CD4-positive, CD25-positive, alpha-beta regulatory T cell (primary cell): Measurements from ENCODE around the gene ADCY4. TPM values are rescaled to one million over a fixed set of nuclear protein-coding genes. Genes with fewer than 3 reads are reported as not detected.
A peak's percentile ranks its signal among the peaks of the same experiment; 100 is the strongest.

Experiments used
- ATAC-seq, 2 donors: fragments of 150-1000 bp; cut with Tn5 transposase; one replicate each; pipeline ENCODE4 v1.10.0; 2021; ENCODE audit warnings: low read depth in 2 of 2, moderate number of reproducible peaks in 2 of 2, moderate library complexity in 1 of 2
- DNase-seq, 3 donors: peaks; one replicate each; pipeline versions ENCODE4 v3.0.0 to v3.0.0-alpha.2; 2012 to 2022; ENCODE audit warnings: mixed read lengths in 1 of 3
- H3K27ac ChIP-seq: one replicate; pipeline ENCODE4 v1.7.0; 2013; ENCODE audit warnings: mild to moderate bottlenecking, low read length; ENCODE audit not compliant: insufficient read depth, poor library complexity, severe bottlenecking
- H3K27me3 ChIP-seq: one replicate; pipeline ENCODE4 v1.7.0; 2013; ENCODE audit warnings: low read length; ENCODE audit not compliant: control insufficient read depth, insufficient read depth
- H3K36me3 ChIP-seq: one replicate; pipeline ENCODE4 v1.7.0; 2013; ENCODE audit warnings: mild to moderate bottlenecking, low read length, moderate library complexity; ENCODE audit not compliant: control insufficient read depth, insufficient read depth
- H3K4me1 ChIP-seq: 2 replicates; pipeline ENCODE4 v1.7.0; 2013; ENCODE audit warnings: mild to moderate bottlenecking, low read length; ENCODE audit not compliant: insufficient read depth, control insufficient read depth, poor library complexity, severe bottlenecking
- H3K4me3 ChIP-seq: one replicate; pipeline ENCODE4 v1.7.0; 2013; ENCODE audit warnings: low read depth, mild to moderate bottlenecking, low read length, moderate library complexity
- H3K9me3 ChIP-seq, 2 experiments: 1 replicate in 1 of 2; 2 replicates in 1 of 2; pipeline ENCODE4 v1.7.0; 2013; ENCODE audit warnings: low read length in 2 of 2, mild to moderate bottlenecking in 1 of 2, moderate library complexity in 1 of 2; ENCODE audit not compliant: control insufficient read depth in 2 of 2
- H3K27ac Mint-ChIP-seq, 3 donors: one replicate each; pipeline ENCODE4 v1.8.0; 2020 to 2022; ENCODE audit warnings: mild to moderate bottlenecking in 3 of 3, mixed read lengths in 3 of 3, moderate library complexity in 2 of 3
- H3K27me3 Mint-ChIP-seq: one replicate; pipeline ENCODE4 v1.8.0; 2022; ENCODE audit warnings: mild to moderate bottlenecking, mixed read lengths
- H3K36me3 Mint-ChIP-seq: one replicate; pipeline ENCODE4 v1.8.0; 2020; ENCODE audit warnings: mixed read lengths
- H3K4me1 Mint-ChIP-seq, 4 donors: one replicate each; pipeline ENCODE4 v1.8.0; 2020 to 2022; ENCODE audit warnings: mixed read lengths in 4 of 4, mild to moderate bottlenecking in 1 of 4
- H3K4me3 Mint-ChIP-seq, 4 donors: one replicate each; pipeline ENCODE4 v1.8.0; 2020 to 2022; ENCODE audit warnings: mild to moderate bottlenecking in 4 of 4, mixed read lengths in 4 of 4, moderate library complexity in 3 of 4
- H3K9me3 Mint-ChIP-seq, 7 donors: one replicate each; pipeline ENCODE4 v1.8.0; 2020 to 2022; ENCODE audit warnings: mixed read lengths in 7 of 7, mild to moderate bottlenecking in 3 of 7, moderate library complexity in 2 of 7
- polyA plus RNA-seq, 4 donors: library from polyadenylated mRNA; unstranded; fragments of 300-500 nt; fragmentation: Illumina TruSeq; gene quantifications; one replicate each; pipeline ENCODE4 v1.2.3, GENCODE V29; 2021
- total RNA-seq: library from RNA; stranded (reverse); gene quantifications from one replicate; pipeline ENCODE4 v1.2.3, GENCODE V29; 2022

ADCY4 gene
- total and polyA plus RNA-seq, 5 donors from 2014 or later = 0.32 to 10.7 (median 0.39) TPM; not detected in 2

- H3K4me3 Mint-ChIP-seq = peak overlapping the region; percentile 63 to 94 (median 82)
- peak overlapping the region; percentile 97 to 100 (median 99) for H3K27ac Mint-ChIP-seq
- Histone ChIP-seq H3K4me3 (peak overlapping the region; percentile 71), H3K9me3 (no peaks in the 10 kb centered on the region), H3K27ac (peak overlapping the region; percentile 98), H3K4me1 (peaks cover 32% of the 10 kb centered on the region), H3K36me3 (peaks cover 7% of the 10 kb centered on the region), H3K27me3 (no peaks in the 10 kb centered on the region)
- H3K4me1 Mint-ChIP-seq = peaks cover 23 to 50% (median 36%) of the 10 kb centered on the region in 4 donors
- H3K9me3 Mint-ChIP-seq = no peaks in the 10 kb centered on the region
- no peaks in the 10 kb centered on the region for H3K27me3 Mint-ChIP-seq
- peaks cover under 1% of the 10 kb centered on the region for H3K36me3 Mint-ChIP-seq
- no peak for ATAC-seq
- DNase-seq = no peak
Observed at GRCh38 chr14:24272467-24272866, 62.4 kb downstream of the ADCY4 start.

DNA sequence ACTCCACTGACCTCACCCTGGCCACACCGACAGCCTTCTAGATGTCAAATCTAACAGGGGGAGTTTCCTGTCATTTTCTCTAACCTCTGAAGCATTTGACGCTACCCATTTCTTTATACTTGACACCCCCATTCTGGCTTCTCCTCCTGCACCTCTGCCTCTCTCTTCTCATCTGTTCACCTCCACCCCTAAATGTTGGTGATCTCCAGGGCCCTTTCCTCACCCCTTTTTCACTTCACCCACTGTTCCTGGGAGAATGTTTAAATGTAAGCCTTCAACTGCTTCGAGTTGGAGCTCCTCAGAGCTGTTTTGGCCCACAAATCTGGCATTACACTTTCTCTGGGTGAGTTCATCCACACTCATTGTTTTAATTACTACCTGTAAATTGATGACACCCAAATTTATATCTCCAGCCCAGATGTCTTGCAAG, 63.0 kb downstream of the ADCY4 start:
- peaks cover 23 to 51% (median 34%) of the 10 kb centered on the region in 4 donors for H3K4me1 Mint-ChIP-seq

DNA sequence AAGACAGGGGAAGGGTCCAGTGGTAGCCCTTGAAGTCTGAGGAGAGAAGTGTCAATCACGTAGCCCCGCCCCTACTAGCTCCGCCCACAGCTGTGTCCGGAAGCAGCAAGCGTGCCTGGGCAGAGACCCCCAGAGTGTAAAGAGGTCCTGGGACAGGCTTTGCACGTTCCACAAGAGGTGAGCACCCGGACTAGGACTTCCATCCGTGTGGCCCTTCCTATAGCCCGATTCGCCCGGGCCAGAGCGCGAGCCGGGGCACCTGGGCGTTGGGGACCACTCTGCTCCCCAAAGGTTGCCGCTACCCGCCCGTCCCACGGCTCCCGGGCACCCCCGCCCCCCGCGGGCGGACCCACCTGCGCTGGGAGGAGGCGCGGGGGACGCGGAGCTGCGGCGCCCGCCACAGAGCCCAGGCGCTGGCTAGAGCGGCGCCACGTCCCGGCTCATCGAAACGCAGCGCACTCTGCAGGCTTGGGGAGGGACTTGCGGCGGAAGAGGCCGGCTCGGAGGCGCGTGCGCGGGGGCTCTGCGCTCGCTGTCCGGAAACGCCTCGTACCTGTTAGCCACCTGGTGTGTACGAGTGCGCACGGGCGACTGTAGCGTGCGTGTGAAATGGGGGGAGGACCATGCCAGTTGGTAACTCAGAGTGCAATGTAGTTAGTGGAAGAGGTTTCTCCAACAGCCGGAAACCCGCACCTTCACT, 63.6 kb downstream of the ADCY4 start, which contains the start of gene RABGGTA:
Gene RABGGTA (minus strand): TSS at position 464 of the 700 bp plus-strand sequence. CDS start 482 bp downstream, outside the sequence.
- Histone ChIP-seq H3K27ac (peak within 1 kb of the TSS; percentile 98), H3K9me3 (no peaks in the 10 kb centered on the region), H3K36me3 (peaks cover 19% of the 10 kb centered on the region), H3K4me3 (peak within 1 kb of the TSS; percentile 79), H3K27me3 (no peaks in the 10 kb centered on the region), H3K4me1 (peaks cover 32% of the 10 kb centered on the region)
- DNase-seq = peak; percentile 88 to 98 (median 96)
- peak within 1 kb of the TSS; percentile 97 to 100 (median 99) for H3K27ac Mint-ChIP-seq
- H3K27me3 Mint-ChIP-seq = no peaks in the 10 kb centered on the region
- peak within 1 kb of the TSS; percentile 86 to 95 (median 92) for H3K4me3 Mint-ChIP-seq
- peak; percentile 92 to 94 for ATAC-seq
- peaks cover 12% of the 10 kb centered on the region for H3K36me3 Mint-ChIP-seq
- H3K4me1 Mint-ChIP-seq = peaks cover 23 to 53% (median 33%) of the 10 kb centered on the region in 4 donors
- H3K9me3 Mint-ChIP-seq = no peaks in the 10 kb centered on the region

More for the DNA sequence above, 63.0 kb downstream of the ADCY4 start:
- Histone ChIP-seq H3K4me3 (peak overlapping the region; percentile 71), H3K4me1 (peaks cover 32% of the 10 kb centered on the region), H3K9me3 (no peaks in the 10 kb centered on the region), H3K27me3 (no peaks in the 10 kb centered on the region), H3K36me3 (peaks cover 13% of the 10 kb centered on the region), H3K27ac (peak overlapping the region; percentile 98)
- H3K4me3 Mint-ChIP-seq = peak overlapping the region; percentile 78 to 94 (median 82)
- ATAC-seq = no peak
- no peaks in the 10 kb centered on the region for H3K9me3 Mint-ChIP-seq
- DNase-seq = no peak
- H3K27ac Mint-ChIP-seq = peak overlapping the region; percentile 97 to 100 (median 99)
- peaks cover 6% of the 10 kb centered on the region for H3K36me3 Mint-ChIP-seq
- H3K27me3 Mint-ChIP-seq = no peaks in the 10 kb centered on the region

DNA sequence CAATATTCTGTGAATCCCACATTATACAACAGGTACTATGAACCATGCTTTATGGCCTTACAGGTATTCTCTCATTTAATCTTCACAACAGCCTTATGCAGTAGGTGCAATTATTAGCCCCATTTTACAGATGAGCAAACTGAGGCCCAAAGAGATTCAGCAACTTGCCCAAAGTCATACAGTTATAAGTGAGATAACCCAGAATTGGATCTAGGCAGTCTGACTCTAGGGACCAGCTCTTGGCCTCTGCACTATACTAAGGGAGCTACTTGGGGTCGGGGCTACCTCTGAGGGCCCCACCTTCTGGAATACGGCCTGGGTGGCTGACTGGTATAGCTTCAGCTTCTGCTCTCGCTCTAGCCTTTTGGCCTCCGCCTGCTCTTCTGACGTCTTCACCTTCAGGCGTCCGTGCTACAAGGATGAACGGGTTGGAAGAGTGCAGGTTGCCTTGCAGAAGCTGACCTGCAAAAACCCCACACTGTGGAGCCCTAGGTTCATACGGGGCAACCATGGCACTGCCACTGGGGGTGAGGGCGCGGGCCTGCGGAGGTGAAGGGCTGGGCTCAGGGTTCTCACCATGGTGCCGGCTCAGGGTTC, 64.2 kb downstream of the ADCY4 start:
- DNase-seq (no peak), ATAC-seq (no peak)
- Histone ChIP-seq H3K36me3 (peaks cover 23% of the 10 kb centered on the region), H3K9me3 (no peaks in the 10 kb centered on the region), H3K4me3 (peak overlapping the region; percentile 79), H3K27me3 (no peaks in the 10 kb centered on the region), H3K27ac (peak overlapping the region; percentile 98), H3K4me1 (peaks cover 32% of the 10 kb centered on the region)
- Mint-ChIP-seq H3K36me3 (peaks cover 17% of the 10 kb centered on the region), H3K27ac (peak overlapping the region in 2 of 3 donors; percentile 97 to 98), H3K9me3 (no peaks in the 10 kb centered on the region), H3K4me1 (peaks cover 23 to 53% (median 33%) of the 10 kb centered on the region in 4 donors), H3K4me3 (peak overlapping the region; percentile 86 to 95 (median 92)), H3K27me3 (no peaks in the 10 kb centered on the region)

- DNase-seq = no peak
- H3K9me3 ChIP-seq = no peaks in the 10 kb centered on the region
- Mint-ChIP-seq H3K27ac (peak overlapping the region in 2 of 3 donors; percentile 97 to 98), H3K27me3 (no peaks in the 10 kb centered on the region), H3K9me3 (no peaks in the 10 kb centered on the region), H3K36me3 (peaks cover 17% of the 10 kb centered on the region), H3K4me1 (peaks cover 23 to 49% (median 31%) of the 10 kb centered on the region in 4 donors), H3K4me3 (peak overlapping the region; percentile 86 to 95 (median 92))
- H3K4me1 ChIP-seq = peaks cover 32% of the 10 kb centered on the region
- peaks cover 26% of the 10 kb centered on the region for H3K36me3 ChIP-seq
- H3K27ac ChIP-seq = no peak overlapping the region
- ATAC-seq = no peak
- H3K4me3 ChIP-seq = no peak overlapping the region
- no peaks in the 10 kb centered on the region for H3K27me3 ChIP-seq
Observed at GRCh38 chr14:24269910-24270536, 64.8 kb downstream of the ADCY4 start.

DNA sequence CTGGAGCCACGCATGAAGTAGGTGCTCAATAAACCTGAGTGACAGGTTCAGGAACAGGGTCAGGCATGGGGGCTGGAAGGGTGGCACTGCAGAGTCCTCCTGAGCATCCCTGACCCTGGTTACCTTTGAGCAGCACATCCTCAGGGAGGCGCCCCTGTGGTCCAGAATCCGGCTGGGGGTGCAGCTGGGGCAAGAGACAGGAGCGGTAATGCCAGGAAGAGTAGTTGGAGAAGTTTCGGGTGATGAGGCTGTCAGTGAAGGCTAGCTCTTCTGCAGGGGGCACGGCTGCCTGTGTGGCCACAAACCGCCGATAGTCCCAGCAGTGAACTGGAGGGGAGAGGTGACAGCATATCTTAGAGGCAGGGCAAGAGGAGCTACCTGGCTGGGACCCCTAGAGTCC, 65.5 kb downstream of the ADCY4 start:
- peaks cover 20% of the 10 kb centered on the region for H3K36me3 Mint-ChIP-seq
- peaks cover 29% of the 10 kb centered on the region for H3K4me1 ChIP-seq
- DNase-seq = no peak
- ATAC-seq = no peak
- peak overlapping the region; percentile 39 to 95 (median 78) for H3K4me3 Mint-ChIP-seq
- no peak overlapping the region for H3K27ac ChIP-seq
- peaks cover 26% of the 10 kb centered on the region for H3K36me3 ChIP-seq
- H3K27me3 ChIP-seq = no peaks in the 10 kb centered on the region
- H3K27ac Mint-ChIP-seq = peak overlapping the region in 2 of 3 donors; percentile 31 to 49
- H3K4me1 Mint-ChIP-seq = peaks cover 22 to 46% (median 30%) of the 10 kb centered on the region in 4 donors
- H3K4me3 ChIP-seq = no peak overlapping the region
- no peaks in the 10 kb centered on the region for H3K9me3 ChIP-seq
- no peaks in the 10 kb centered on the region for H3K27me3 Mint-ChIP-seq
- no peaks in the 10 kb centered on the region for H3K9me3 Mint-ChIP-seq
